Measurements from ENCODE around the gene CASP2. TPM values are rescaled to one million over a fixed set of nuclear protein-coding genes. Genes with fewer than 3 reads are reported as not detected.

CASP2 gene
- total and polyA plus RNA-seq, 2 of the 8 experiments (the other 6 are each of a cell fraction or from before 2014, with no cell fraction given), result 23.7 to 35.3 TPM

DNA sequence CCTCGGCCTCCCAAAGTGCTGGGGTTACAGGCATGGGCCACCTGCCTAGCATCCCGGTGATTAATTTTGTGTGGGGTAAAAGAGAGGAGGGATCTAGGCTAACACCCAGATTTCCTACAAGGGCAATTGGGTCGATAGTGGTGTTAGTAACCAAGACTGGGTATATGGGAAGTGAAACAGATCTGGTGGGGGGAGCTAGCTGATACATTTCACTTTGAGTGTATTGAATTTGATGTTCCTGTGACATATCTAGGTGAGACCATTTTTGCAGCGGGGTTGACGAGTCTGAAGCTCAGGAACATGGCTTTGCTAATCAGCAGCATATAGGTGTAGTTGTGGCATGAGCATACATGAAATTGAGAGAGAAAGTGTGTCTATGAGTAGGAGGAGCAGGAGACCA, 39.8 kb downstream of the CASP2 start:
- Histone ChIP-seq H4K8ac (ENCODE audit: extremely low read depth, insufficient read depth, low read length) (no peak overlapping the region), H2AK5ac (ENCODE audit: low read depth, low read length) (no peak overlapping the region), H4K5ac (ENCODE audit: insufficient read length, low read depth, low read length) (no peak overlapping the region), H3K9ac (replicated peaks in 1 of 4; ENCODE audit: extremely low read depth in 1 of 4, low read depth in 3 of 4, low read length in 3 of 4) (no peak overlapping the region), H2AFZ (ENCODE audit: low read length) (no peak overlapping the region), H3K79me1 (ENCODE audit: low read depth, low read length) (no peaks in the 10 kb centered on the region), H2BK5ac (ENCODE audit: low read depth, low read length) (no peak overlapping the region), H3K23ac (ENCODE audit: insufficient read length) (no peak overlapping the region), H3K79me2 (ENCODE audit: control insufficient read depth in 1 of 2, insufficient read depth in 2 of 2, low read length in 2 of 2) (no peaks in the 10 kb centered on the region), H3K14ac (ENCODE audit: insufficient read length) (no peak overlapping the region), H2BK20ac (ENCODE audit: low read length) (no peak overlapping the region), H3K27ac (ENCODE audit: low read depth, low read length) (no peak overlapping the region), H3K4me2 (ENCODE audit: insufficient read depth in 1 of 2, low read depth in 2 of 2, low read length in 2 of 2) (no peak overlapping the region), H4K91ac (replicated peaks; ENCODE audit: insufficient read length, low read length) (no peak overlapping the region), H3K9me3 (ENCODE audit: insufficient read depth in 2 of 2, low read depth in 1 of 2, low read length in 1 of 2) (no peaks in the 10 kb centered on the region), H3K4ac (replicated peaks; ENCODE audit: insufficient read length, low read depth, low read length) (no peak overlapping the region), H3K56ac (replicated peaks; ENCODE audit: insufficient read length, low read depth, low read length) (no peak overlapping the region), H3K4me3 (ENCODE audit: extremely low read depth in 1 of 4, insufficient read depth in 2 of 4, low read depth in 3 of 4, low read length in 4 of 4) (no peak overlapping the region), H3K23me2 (ENCODE audit: low read depth, low read length) (no peaks in the 10 kb centered on the region), H4K20me1 (replicated peaks in 1 of 2; ENCODE audit: control insufficient read depth in 1 of 2, insufficient read depth in 2 of 2, low read length in 2 of 2) (no peaks in the 10 kb centered on the region), H2BK120ac (replicated peaks; ENCODE audit: low read depth, low read length) (no peak overlapping the region), H3K18ac (ENCODE audit: extremely low read depth, low read length) (no peak overlapping the region), H3K4me1 (replicated peaks in 1 of 4; ENCODE audit: control insufficient read depth in 3 of 4, insufficient read depth in 4 of 4, low read length in 3 of 4) (peaks cover 0 to 5% (median 0%) of the 10 kb centered on the region in 4 experiments; a peak in 1 of 7 replicates), H3K27me3 (replicated peaks in 1 of 4; ENCODE audit: control insufficient read depth in 3 of 4, extremely low read depth in 1 of 4, insufficient read depth in 3 of 4, low read length in 3 of 4) (no peaks in the 10 kb centered on the region), H2BK12ac (ENCODE audit: low read depth, low read length) (no peak overlapping the region), H2BK15ac (ENCODE audit: low read length) (no peak overlapping the region), H3K36me3 (ENCODE audit: control insufficient read depth in 2 of 4, insufficient read depth in 4 of 4, low read length in 3 of 4) (no peaks in the 10 kb centered on the region)
- CTCF ChIA-PET (ENCODE audit: partially characterized antibody), result interaction anchor here (0.8 to 1.9 kb wide), 9 partner anchors 9 to 88 kb away, joined by 3 to 11 read pairs (median 5); partner anchors contain the start of gene CASP2
- TF ChIP-seq JUN (IDR thresholded peaks at IDR 0.05; ENCODE audit: low read depth, low read length) (no peak), TEAD4 (IDR thresholded peaks at IDR 0.05; ENCODE audit: low read depth, low read length) (no peak), EGR1 (IDR thresholded peaks at IDR 0.05; ENCODE audit: borderline replicate concordance, low read depth, low read length) (no peak)
- no peak for FAIRE-seq
- 91% methylated on average over 5 of the region's 5 CpGs; no CpG with 5 or more reads in 1 of the 2 experiments for WGBS, 2 experiments (ENCODE audit: extremely low coverage in 1 of 2, insufficient coverage in 1 of 2, insufficient read length in 1 of 2, insufficient replicate concordance in 2 of 2, low coverage in 1 of 2, low lambda C conversion rate in 2 of 2, missing lambda C conversion rate in 1 of 2)
- no peak for DNase-seq (ENCODE audit: low read depth in 1 of 2, low spot score in 2 of 2)
- POLR2A ChIA-PET (ENCODE audit: partially characterized antibody), result interaction anchor here (0.8 to 1.6 kb wide), 3 partner anchors 19 to 80 kb away, joined by 3 to 6 read pairs (median 3); no protein-coding TSS in a partner anchor

Data from H1 (cell line).